SK-N-SH (cell line): ENCODE results near the gene WWOX. TPM values are rescaled to one million over a fixed set of nuclear protein-coding genes. Genes with fewer than 3 reads are reported as not detected.

Experiments used
- CTCF ChIA-PET: fragments of 300-600, 350-600 bp; formaldehyde crosslinking; extraction: SDS; loops from one replicate; lab custom pipeline; 2021; lab: Yijun Ruan, JAX
- POLR2A ChIA-PET: fragments of 350-600 bp; sonication (Branson Sonifier 250); formaldehyde crosslinking; extraction: SDS; loops from one replicate; lab custom pipeline; 2020; ENCODE audit warnings: antibody characterized with exemption, inconsistent platforms; lab: Yijun Ruan, JAX
- DNase-seq: peaks from one replicate; pipeline ENCODE4 v3.0.0; 2012
- H2AFZ ChIP-seq: fragments of 200-600 bp; sonication (generic); 2 replicates; pipeline ENCODE4 v1.8.1; 2016; ENCODE audit warnings: antibody characterized with exemption, mild to moderate bottlenecking, low read depth
- H3F3A ChIP-seq: fragments of 200-600 bp; sonication (generic); replicated peaks from 2 replicates; pipeline ENCODE3; 2016; ENCODE audit warnings: antibody characterized with exemption, mild to moderate bottlenecking; ENCODE audit not compliant: insufficient read depth
- H3K27ac ChIP-seq, 2 experiments: fragments of 200-500 bp in 1 of 2; fragments of 200-600 bp in 1 of 2; sonication (Bioruptor generic) in 1 of 2; sonication (generic), shearing (Covaris generic) in 1 of 2; 2 replicates each; pipeline versions ENCODE4 v1.5.1 to v1.6.1; 2014 to 2016; ENCODE audit warnings: low read depth in 2 of 2, inconsistent platforms in 1 of 2, low read length in 1 of 2, mild to moderate bottlenecking in 1 of 2, mixed read lengths in 1 of 2
- H3K27me3 ChIP-seq: fragments of 200-600 bp; sonication (generic), shearing (Covaris generic); 2 replicates; pipeline ENCODE4 v1.6.1; 2016; ENCODE audit warnings: mixed run types; ENCODE audit not compliant: insufficient read depth
- H3K36me3 ChIP-seq, 2 experiments: fragments of 200-500 bp in 1 of 2; fragments of 200-600 bp in 1 of 2; sonication (Bioruptor generic) in 1 of 2; sonication (generic) in 1 of 2; replicated peaks in 1 of 2; 2 replicates each; pipeline versions ENCODE3 to v1.5.1; 2014 to 2016; ENCODE audit warnings: low read length in 1 of 2, mild to moderate bottlenecking in 1 of 2; ENCODE audit not compliant: insufficient read depth in 2 of 2, control insufficient read depth in 1 of 2
- H3K4me1 ChIP-seq, 2 experiments: fragments of 200-500 bp in 1 of 2; fragments of 200-600 bp in 1 of 2; sonication (Bioruptor generic) in 1 of 2; sonication (generic), shearing (Covaris generic) in 1 of 2; 2 replicates each; pipeline versions ENCODE4 v1.5.1 to v1.6.1; 2014 to 2016; ENCODE audit warnings: low read depth in 1 of 2, low read length in 1 of 2, mixed run types in 1 of 2; ENCODE audit not compliant: insufficient read depth in 2 of 2, control insufficient read depth in 1 of 2
- H3K4me2 ChIP-seq: fragments of 200-600 bp; sonication (generic), shearing (Covaris generic); 2 replicates; pipeline ENCODE4 v1.6.1; 2017; ENCODE audit warnings: mixed run types
- H3K4me3 ChIP-seq, 2 experiments: fragments of 200-500 bp in 1 of 2; fragments of 200-600 bp in 1 of 2; sonication (Bioruptor generic) in 1 of 2; sonication (generic), shearing (Covaris generic) in 1 of 2; 2 replicates each; pipeline versions ENCODE4 v1.5.1 to v1.8.1; 2014 to 2016; ENCODE audit warnings: low read depth in 2 of 2, inconsistent platforms in 1 of 2, low read length in 1 of 2, mild to moderate bottlenecking in 1 of 2, mixed read lengths in 1 of 2, moderate library complexity in 1 of 2
- H3K79me2 ChIP-seq: fragments of 200-600 bp; sonication (generic); 2 replicates; pipeline ENCODE4 v1.8.1; 2017; ENCODE audit warnings: mild to moderate bottlenecking; ENCODE audit not compliant: insufficient read depth
- H3K9ac ChIP-seq: fragments of 200-600 bp; sonication (generic); 2 replicates; pipeline ENCODE4 v1.6.1; 2017; ENCODE audit warnings: mixed run types
- H3K9me2 ChIP-seq: fragments of 200-600 bp; sonication (generic); 2 replicates; pipeline ENCODE4 v1.6.1; 2017; ENCODE audit warnings: mixed run types
- H3K9me3 ChIP-seq: fragments of 200-600 bp; sonication (generic); 2 replicates; pipeline ENCODE4 v1.6.1; 2017; ENCODE audit warnings: mixed run types, mild to moderate bottlenecking, moderate library complexity
- H4K20me1 ChIP-seq: fragments of 200-600 bp; sonication (generic); 2 replicates; pipeline ENCODE4 v1.6.1; 2017; ENCODE audit warnings: mild to moderate bottlenecking, mixed run types; ENCODE audit not compliant: insufficient read depth
- CHD2 ChIP-seq: fragments of 150-350 bp; IDR thresholded peaks from 2 replicates; pipeline ENCODE4 v1.6.1; 2018; ENCODE audit warnings: low read length; ENCODE audit not compliant: partially characterized antibody
- ELF1 ChIP-seq: IDR thresholded peaks from 2 replicates; pipeline ENCODE4 v1.4.0; 2012
- EZH2phosphoT487 ChIP-seq: fragments of 200-600 bp; sonication (generic); IDR thresholded peaks from 2 replicates; pipeline ENCODE4 v1.6.1; 2017; ENCODE audit warnings: low read depth, mixed run types, mild to moderate bottlenecking, antibody characterized with exemption, moderate library complexity, borderline replicate concordance
- FOSL2 ChIP-seq: IDR thresholded peaks from 2 replicates; pipeline ENCODE4 v1.4.0; 2012; ENCODE audit warnings: low read depth, mild to moderate bottlenecking, moderate library complexity, borderline replicate concordance
- FOXJ3 ChIP-seq: sonication (generic); formaldehyde crosslinking; IDR thresholded peaks from 2 replicates; pipeline ENCODE4 v1.5.1; 2020; ENCODE audit warnings: mild to moderate bottlenecking, missing genetic modification reagents
- FOXM1 ChIP-seq: IDR thresholded peaks from 2 replicates; pipeline ENCODE4 v1.4.0; 2012; ENCODE audit warnings: low read depth, mild to moderate bottlenecking
- GABPA ChIP-seq: IDR thresholded peaks from 2 replicates; pipeline ENCODE4 v1.4.0; 2012; ENCODE audit warnings: low read depth, mild to moderate bottlenecking
- IRF3 ChIP-seq: fragments of 150-350 bp; IDR thresholded peaks from 2 replicates; pipeline ENCODE4 v1.6.1; 2016; ENCODE audit warnings: mild to moderate bottlenecking, low read depth, low read length
- MEF2A ChIP-seq: IDR thresholded peaks from 2 replicates; pipeline ENCODE4 v1.4.0; 2012; ENCODE audit warnings: low read depth, borderline replicate concordance
- MXI1 ChIP-seq: IDR thresholded peaks from 2 replicates; pipeline ENCODE4 v1.6.1; 2012; ENCODE audit warnings: mild to moderate bottlenecking, low read depth, low read length, improper control_type of control experiment
- RAD21 ChIP-seq: IDR thresholded peaks from 2 replicates; pipeline ENCODE4 v1.6.1; 2012; ENCODE audit warnings: mild to moderate bottlenecking, low read length
- RXRA ChIP-seq: IDR thresholded peaks from 2 replicates; pipeline ENCODE4 v1.4.0; 2012; ENCODE audit warnings: low read depth, mild to moderate bottlenecking, borderline replicate concordance
- SMC3 ChIP-seq: IDR thresholded peaks from 2 replicates; pipeline ENCODE4 v1.6.1; 2012; ENCODE audit warnings: low read depth, low read length, improper control_type of control experiment
- TAF1 ChIP-seq: IDR thresholded peaks from 2 replicates; pipeline ENCODE4 v1.6.1; 2012; ENCODE audit warnings: low read depth, mild to moderate bottlenecking, low read length, moderate library complexity, borderline replicate concordance
- TCF12 ChIP-seq: IDR thresholded peaks from 2 replicates; pipeline ENCODE4 v1.4.0; 2012
- USF1 ChIP-seq: IDR thresholded peaks from 2 replicates; pipeline ENCODE4 v1.4.0; 2012; ENCODE audit warnings: low read depth, borderline replicate concordance
- YY1 ChIP-seq: IDR thresholded peaks from 2 replicates; pipeline ENCODE4 v1.4.0; 2012; ENCODE audit warnings: low read depth, mild to moderate bottlenecking
- WGBS: methylation state at CpG from one replicate; pipeline ENCODE4 v1.1.6; 2017; ENCODE audit warnings: low lambda C conversion rate; 5-methylcytosine and 5-hydroxymethylcytosine counted together
- polyA plus RNA-seq, 3 experiments: library from polyadenylated mRNA; depleted of rRNA; stranded (reverse); fragments of >200 nt; gene quantifications; 2 replicates each; pipeline ENCODE4 v1.2.3, GENCODE V29; 2012
- TF ChIP-seq, protein P1 (sequence below): fragments of 200-600 bp; sonication (generic); IDR thresholded peaks from 2 replicates; pipeline ENCODE4 v1.6.1; 2017; ENCODE audit warnings: antibody characterized with exemption, mild to moderate bottlenecking, moderate library complexity
- TF ChIP-seq, protein P2 (sequence below): IDR thresholded peaks from 2 replicates; pipeline ENCODE4 v1.6.1; 2012; ENCODE audit warnings: mild to moderate bottlenecking, low read depth, low read length, moderate library complexity

Gene WWOX
- polyA plus RNA-seq, 1 of the 3 experiments (the other 2 are of a cell fraction) = 10.8 TPM

- Histone ChIP-seq H3K36me3 (no peaks in the 10 kb centered on the region), H3K9ac (no peak overlapping the region), H3K9me2 (no peaks in the 10 kb centered on the region), H3K27ac (no peak overlapping the region), H3K27me3 (no peaks in the 10 kb centered on the region), H2AFZ (no peak overlapping the region), H3K4me3 (no peak overlapping the region), H3F3A (no peaks in the 10 kb centered on the region), H3K4me2 (no peak overlapping the region), H3K4me1 (no peaks in the 10 kb centered on the region), H4K20me1 (no peaks in the 10 kb centered on the region), H3K9me3 (no peaks in the 10 kb centered on the region)
- no peak for DNase-seq
- 89% methylated on average over 2 of the region's 2 CpGs for WGBS
- CTCF ChIA-PET = no interaction called here
- POLR2A ChIA-PET = no interaction called here
- no peak for TF ChIP-seq ELF1
- no peak for TF ChIP-seq EZH2phosphoT487
- TF ChIP-seq SMC3 = no peak
- no peak for TF ChIP-seq FOXM1
- no peak for TF ChIP-seq RXRA
- no peak for TF ChIP-seq MEF2A
- TF ChIP-seq RAD21 = no peak
- no peak for TF ChIP-seq FOSL2
- TF ChIP-seq, protein P1, sequence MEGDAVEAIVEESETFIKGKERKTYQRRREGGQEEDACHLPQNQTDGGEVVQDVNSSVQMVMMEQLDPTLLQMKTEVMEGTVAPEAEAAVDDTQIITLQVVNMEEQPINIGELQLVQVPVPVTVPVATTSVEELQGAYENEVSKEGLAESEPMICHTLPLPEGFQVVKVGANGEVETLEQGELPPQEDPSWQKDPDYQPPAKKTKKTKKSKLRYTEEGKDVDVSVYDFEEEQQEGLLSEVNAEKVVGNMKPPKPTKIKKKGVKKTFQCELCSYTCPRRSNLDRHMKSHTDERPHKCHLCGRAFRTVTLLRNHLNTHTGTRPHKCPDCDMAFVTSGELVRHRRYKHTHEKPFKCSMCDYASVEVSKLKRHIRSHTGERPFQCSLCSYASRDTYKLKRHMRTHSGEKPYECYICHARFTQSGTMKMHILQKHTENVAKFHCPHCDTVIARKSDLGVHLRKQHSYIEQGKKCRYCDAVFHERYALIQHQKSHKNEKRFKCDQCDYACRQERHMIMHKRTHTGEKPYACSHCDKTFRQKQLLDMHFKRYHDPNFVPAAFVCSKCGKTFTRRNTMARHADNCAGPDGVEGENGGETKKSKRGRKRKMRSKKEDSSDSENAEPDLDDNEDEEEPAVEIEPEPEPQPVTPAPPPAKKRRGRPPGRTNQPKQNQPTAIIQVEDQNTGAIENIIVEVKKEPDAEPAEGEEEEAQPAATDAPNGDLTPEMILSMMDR = no peak
- no peak for TF ChIP-seq YY1
- TF ChIP-seq TCF12 = no peak
- TF ChIP-seq FOXJ3 (CRISPR knock-in tag) = no peak
- TF ChIP-seq, protein P2, sequence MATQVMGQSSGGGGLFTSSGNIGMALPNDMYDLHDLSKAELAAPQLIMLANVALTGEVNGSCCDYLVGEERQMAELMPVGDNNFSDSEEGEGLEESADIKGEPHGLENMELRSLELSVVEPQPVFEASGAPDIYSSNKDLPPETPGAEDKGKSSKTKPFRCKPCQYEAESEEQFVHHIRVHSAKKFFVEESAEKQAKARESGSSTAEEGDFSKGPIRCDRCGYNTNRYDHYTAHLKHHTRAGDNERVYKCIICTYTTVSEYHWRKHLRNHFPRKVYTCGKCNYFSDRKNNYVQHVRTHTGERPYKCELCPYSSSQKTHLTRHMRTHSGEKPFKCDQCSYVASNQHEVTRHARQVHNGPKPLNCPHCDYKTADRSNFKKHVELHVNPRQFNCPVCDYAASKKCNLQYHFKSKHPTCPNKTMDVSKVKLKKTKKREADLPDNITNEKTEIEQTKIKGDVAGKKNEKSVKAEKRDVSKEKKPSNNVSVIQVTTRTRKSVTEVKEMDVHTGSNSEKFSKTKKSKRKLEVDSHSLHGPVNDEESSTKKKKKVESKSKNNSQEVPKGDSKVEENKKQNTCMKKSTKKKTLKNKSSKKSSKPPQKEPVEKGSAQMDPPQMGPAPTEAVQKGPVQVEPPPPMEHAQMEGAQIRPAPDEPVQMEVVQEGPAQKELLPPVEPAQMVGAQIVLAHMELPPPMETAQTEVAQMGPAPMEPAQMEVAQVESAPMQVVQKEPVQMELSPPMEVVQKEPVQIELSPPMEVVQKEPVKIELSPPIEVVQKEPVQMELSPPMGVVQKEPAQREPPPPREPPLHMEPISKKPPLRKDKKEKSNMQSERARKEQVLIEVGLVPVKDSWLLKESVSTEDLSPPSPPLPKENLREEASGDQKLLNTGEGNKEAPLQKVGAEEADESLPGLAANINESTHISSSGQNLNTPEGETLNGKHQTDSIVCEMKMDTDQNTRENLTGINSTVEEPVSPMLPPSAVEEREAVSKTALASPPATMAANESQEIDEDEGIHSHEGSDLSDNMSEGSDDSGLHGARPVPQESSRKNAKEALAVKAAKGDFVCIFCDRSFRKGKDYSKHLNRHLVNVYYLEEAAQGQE = no peak
- no peak for TF ChIP-seq GABPA
- TF ChIP-seq TAF1 = no peak
- no peak for TF ChIP-seq IRF3
- TF ChIP-seq CHD2 = no peak
- TF ChIP-seq MXI1 = no peak
- TF ChIP-seq USF1 = no peak
- TF ChIP-seq, all 33 proteins: peak for 0
- H3K79me2 ChIP-seq = no peaks in the 10 kb centered on the region
These were observed 124.9 kb downstream of the WWOX start for GRCh38 chr16:78224342-78224741.
